Testis (tissue), 2 donors: Measurements from ENCODE around the gene ACSM2B.
"Not testable (repeated sequence)": the region's sequence is repeated elsewhere in the genome, so short reads cannot be mapped to it uniquely, and the experiment has no call there.

Experiments
- POLR2A ChIP-seq: fragments of 450-650 bp; IDR thresholded peaks from one replicate; pipeline ENCODE4 v1.6.1; 2017; ENCODE audit warnings: antibody characterized with exemption, mild to moderate bottlenecking, moderate library complexity
- TF ChIP-seq, protein P1 (sequence below), 3 experiments: fragments of 450-650 bp in 2 of 3; fragments of 200-600 bp in 1 of 3; sonication (generic) in 1 of 3; IDR thresholded peaks; one replicate each; pipeline ENCODE4 v1.5.1; 2016 to 2019; ENCODE audit warnings: antibody characterized with exemption in 3 of 3, mild to moderate bottlenecking in 2 of 3, moderate library complexity in 1 of 3

DNA sequence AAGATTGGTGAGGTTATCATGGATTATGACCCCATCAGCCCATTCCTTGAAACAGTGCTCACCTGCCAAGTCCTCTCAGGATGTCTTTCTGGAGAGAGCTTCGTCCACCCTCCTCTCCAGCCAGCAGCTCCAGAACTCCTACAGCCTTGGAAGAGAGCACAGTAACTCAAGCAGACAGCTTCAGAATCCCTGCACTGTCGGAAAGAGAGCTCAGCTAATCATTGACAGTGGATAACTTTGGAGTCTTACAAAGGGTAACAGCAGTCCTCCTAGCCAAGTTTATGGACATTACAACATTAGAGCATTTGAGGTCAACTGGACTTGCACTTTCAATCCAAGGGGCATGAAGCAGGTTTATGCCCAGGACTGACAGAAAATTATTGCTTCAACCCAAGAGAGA, at the start of gene ACSM2B:
- TF ChIP-seq, protein P1, sequence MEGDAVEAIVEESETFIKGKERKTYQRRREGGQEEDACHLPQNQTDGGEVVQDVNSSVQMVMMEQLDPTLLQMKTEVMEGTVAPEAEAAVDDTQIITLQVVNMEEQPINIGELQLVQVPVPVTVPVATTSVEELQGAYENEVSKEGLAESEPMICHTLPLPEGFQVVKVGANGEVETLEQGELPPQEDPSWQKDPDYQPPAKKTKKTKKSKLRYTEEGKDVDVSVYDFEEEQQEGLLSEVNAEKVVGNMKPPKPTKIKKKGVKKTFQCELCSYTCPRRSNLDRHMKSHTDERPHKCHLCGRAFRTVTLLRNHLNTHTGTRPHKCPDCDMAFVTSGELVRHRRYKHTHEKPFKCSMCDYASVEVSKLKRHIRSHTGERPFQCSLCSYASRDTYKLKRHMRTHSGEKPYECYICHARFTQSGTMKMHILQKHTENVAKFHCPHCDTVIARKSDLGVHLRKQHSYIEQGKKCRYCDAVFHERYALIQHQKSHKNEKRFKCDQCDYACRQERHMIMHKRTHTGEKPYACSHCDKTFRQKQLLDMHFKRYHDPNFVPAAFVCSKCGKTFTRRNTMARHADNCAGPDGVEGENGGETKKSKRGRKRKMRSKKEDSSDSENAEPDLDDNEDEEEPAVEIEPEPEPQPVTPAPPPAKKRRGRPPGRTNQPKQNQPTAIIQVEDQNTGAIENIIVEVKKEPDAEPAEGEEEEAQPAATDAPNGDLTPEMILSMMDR (IDR thresholded peaks at IDR 0.05), result not testable (repeated sequence)
- TF ChIP-seq POLR2A, result not testable (repeated sequence)
